Stimulated activated naive B cell treated with anti-CD40 and anti-IgM and Interleukin-4, amounts not matched to agents 10 μg/mL and 1 μg/mL and 100 μg/mL, for 72 hours (primary cell): ENCODE measurements around the gene IPO8.

Experiments used
- ATAC-seq, 2 donors: fragments of 150-1000 bp; cut with Tn5 transposase; replicated peaks; 2 replicates each; pipeline ENCODE4 v1.10.0; 2021; ENCODE audit warnings: moderate library complexity in 1 of 2
- DNase-seq: peaks from one replicate; pipeline ENCODE4 v3.0.0; 2021
- H3K27ac Mint-ChIP-seq: one replicate; pipeline ENCODE4 v1.8.0; 2022; ENCODE audit warnings: mild to moderate bottlenecking, mixed read lengths
- H3K27me3 Mint-ChIP-seq, 2 donors: one replicate each; pipeline ENCODE4 v1.8.0; 2022; ENCODE audit warnings: mixed read lengths in 2 of 2
- H3K36me3 Mint-ChIP-seq, 2 donors: one replicate each; pipeline ENCODE4 v1.8.0; 2022; ENCODE audit warnings: mixed read lengths in 2 of 2, mild to moderate bottlenecking in 1 of 2
- H3K4me1 Mint-ChIP-seq, 2 donors: one replicate each; pipeline ENCODE4 v1.8.0; 2022; ENCODE audit warnings: mixed read lengths in 2 of 2, mild to moderate bottlenecking in 1 of 2
- H3K4me3 Mint-ChIP-seq, 2 donors: one replicate each; pipeline ENCODE4 v1.8.0; 2022; ENCODE audit warnings: mild to moderate bottlenecking in 2 of 2, mixed read lengths in 2 of 2, moderate library complexity in 1 of 2
- H3K9me3 Mint-ChIP-seq, 2 donors: one replicate each; pipeline ENCODE4 v1.8.0; 2022; ENCODE audit warnings: mixed read lengths in 2 of 2, mild to moderate bottlenecking in 1 of 2

Gene IPO8

DNA sequence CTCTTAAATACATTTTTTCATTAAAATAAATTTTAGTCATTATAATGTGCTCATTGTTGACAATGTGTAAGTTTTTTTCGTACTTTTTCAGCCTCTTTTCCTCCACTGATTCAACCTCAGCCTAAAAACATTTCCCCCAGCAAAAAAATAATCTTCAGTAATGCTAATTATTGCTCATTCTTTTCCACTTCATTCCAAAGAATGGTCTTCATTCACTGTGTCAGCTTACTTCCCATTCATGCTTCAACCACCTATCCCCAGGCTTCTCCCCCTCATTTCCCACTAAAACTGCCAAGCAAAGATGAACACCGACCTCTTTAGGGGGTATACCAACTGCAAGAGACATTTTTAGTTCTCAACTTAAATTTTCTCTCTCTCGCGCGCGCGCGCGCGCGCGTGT is 2.7 kb upstream of the IPO8 start:
- Mint-ChIP-seq H3K27ac (no peak overlapping the region), H3K27me3 (peaks cover 0 to 5% of the 10 kb centered on the region in 2 donors), H3K9me3 (no peaks in the 10 kb centered on the region), H3K4me1 (peaks cover 8 to 23% of the 10 kb centered on the region in 2 donors), H3K4me3 (no peak overlapping the region), H3K36me3 (peaks cover 0 to 3% of the 10 kb centered on the region in 2 donors)
- no peak for DNase-seq
- no peak for ATAC-seq

- Mint-ChIP-seq H3K27me3 (peaks cover 0 to 5% of the 10 kb centered on the region in 2 donors), H3K36me3 (peaks cover 0 to 3% of the 10 kb centered on the region in 2 donors), H3K27ac (no peak overlapping the region), H3K4me1 (peaks cover 11 to 29% of the 10 kb centered on the region in 2 donors), H3K9me3 (no peaks in the 10 kb centered on the region), H3K4me3 (no peak overlapping the region)
- DNase-seq (no peak), ATAC-seq (no peak)
These were observed 1.3 kb upstream of the IPO8 start for GRCh38 chr12:30696943-30697342.

DNA sequence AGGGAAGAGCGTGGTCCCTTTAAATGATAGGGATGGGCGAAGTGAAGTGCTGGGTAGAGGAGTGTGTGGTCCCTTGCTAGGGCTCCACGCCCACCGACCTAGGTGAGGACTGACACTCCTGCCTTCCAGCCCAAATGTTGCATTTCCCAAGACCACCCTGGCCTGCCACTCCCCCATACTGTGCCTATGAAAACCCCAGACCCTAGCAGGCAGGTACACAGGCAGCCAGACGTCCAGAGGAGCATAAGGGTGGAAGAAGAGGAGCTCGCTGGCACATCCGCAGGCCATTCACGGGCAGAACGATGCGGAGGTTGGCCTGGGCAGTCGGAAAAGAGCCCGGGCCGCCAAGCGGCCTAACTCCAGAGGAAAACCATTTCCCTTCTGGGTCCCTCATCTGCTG is 817 bp upstream of the IPO8 start:
- Mint-ChIP-seq H3K9me3 (no peaks in the 10 kb centered on the region), H3K4me1 (peaks cover 11 to 29% of the 10 kb centered on the region in 2 donors), H3K27ac (peak overlapping the region; percentile 98), H3K36me3 (peaks cover 0 to 3% of the 10 kb centered on the region in 2 donors), H3K4me3 (peak overlapping the region; percentile 91 to 96), H3K27me3 (peaks cover 0 to 5% of the 10 kb centered on the region in 2 donors)
- ATAC-seq (no peak), DNase-seq (no peak)

GRCh38 chr12:30696103-30696408 is 387 bp upstream of the IPO8 start:
- Mint-ChIP-seq H3K27ac (peak overlapping the region; percentile 98), H3K4me3 (peak overlapping the region; percentile 91 to 96), H3K27me3 (peaks cover 0 to 5% of the 10 kb centered on the region in 2 donors), H3K4me1 (peaks cover 15 to 33% of the 10 kb centered on the region in 2 donors), H3K9me3 (no peaks in the 10 kb centered on the region), H3K36me3 (peaks cover 0 to 3% of the 10 kb centered on the region in 2 donors)
- DNase-seq (no peak), ATAC-seq (peak; percentile 47 to 50)

DNA sequence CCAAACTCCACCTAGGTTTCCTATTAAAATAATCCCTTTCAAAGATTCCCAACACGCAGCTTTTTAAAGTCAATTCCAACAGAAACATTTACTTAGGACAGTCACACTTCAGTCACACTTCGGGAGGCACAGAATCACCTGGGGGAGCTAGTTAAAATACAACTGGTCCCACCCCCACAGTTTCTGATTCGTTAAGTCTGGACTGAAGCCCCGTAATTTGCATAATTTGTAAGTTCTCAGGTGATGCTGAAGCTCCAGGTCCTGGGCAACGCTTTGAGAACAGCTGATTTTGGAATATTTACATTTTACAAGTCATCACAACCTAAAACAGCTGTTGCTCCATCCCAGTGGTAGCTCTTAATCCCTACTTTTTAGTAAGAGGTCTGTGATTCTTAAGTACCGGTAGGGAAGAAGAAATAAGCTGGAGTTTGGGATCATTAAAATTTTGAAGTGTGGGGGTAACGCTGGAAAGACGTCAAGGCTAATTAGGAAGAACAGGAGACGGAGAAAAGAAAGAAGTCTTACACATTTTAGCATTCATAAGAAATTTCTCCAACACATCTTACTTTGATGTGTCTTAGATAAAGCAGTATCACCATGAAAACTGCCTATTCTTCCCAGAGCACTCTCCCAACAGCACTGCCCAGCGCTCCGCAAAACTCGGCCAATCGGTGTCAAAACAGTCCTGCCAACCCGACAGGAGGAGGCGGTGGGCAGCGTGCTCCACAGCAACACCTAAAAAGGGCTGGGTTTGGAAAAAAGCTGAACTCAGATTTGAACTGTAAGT is 1.1 kb downstream of the IPO8 start:
- Mint-ChIP-seq H3K27ac (peak overlapping the region; percentile 92), H3K4me1 (peaks cover 18 to 42% of the 10 kb centered on the region in 2 donors), H3K27me3 (peaks cover 0 to 5% of the 10 kb centered on the region in 2 donors), H3K4me3 (peak overlapping the region; percentile 91 to 96), H3K36me3 (peaks cover 0 to 3% of the 10 kb centered on the region in 2 donors), H3K9me3 (no peaks in the 10 kb centered on the region)
- ATAC-seq (peak; percentile 22 to 33), DNase-seq (no peak)

- no peak overlapping the region for H3K27ac Mint-ChIP-seq
- H3K36me3 Mint-ChIP-seq = peaks cover 0 to 2% of the 10 kb centered on the region in 2 donors
- no peaks in the 10 kb centered on the region for H3K9me3 Mint-ChIP-seq
- H3K4me3 Mint-ChIP-seq = no peak overlapping the region
- ATAC-seq (no peak), DNase-seq (no peak)
- no peaks in the 10 kb centered on the region for H3K27me3 Mint-ChIP-seq
- peaks cover 18 to 48% of the 10 kb centered on the region in 2 donors for H3K4me1 Mint-ChIP-seq
These were observed 3.2 kb downstream of the IPO8 start for GRCh38 chr12:30692470-30692869.

DNA sequence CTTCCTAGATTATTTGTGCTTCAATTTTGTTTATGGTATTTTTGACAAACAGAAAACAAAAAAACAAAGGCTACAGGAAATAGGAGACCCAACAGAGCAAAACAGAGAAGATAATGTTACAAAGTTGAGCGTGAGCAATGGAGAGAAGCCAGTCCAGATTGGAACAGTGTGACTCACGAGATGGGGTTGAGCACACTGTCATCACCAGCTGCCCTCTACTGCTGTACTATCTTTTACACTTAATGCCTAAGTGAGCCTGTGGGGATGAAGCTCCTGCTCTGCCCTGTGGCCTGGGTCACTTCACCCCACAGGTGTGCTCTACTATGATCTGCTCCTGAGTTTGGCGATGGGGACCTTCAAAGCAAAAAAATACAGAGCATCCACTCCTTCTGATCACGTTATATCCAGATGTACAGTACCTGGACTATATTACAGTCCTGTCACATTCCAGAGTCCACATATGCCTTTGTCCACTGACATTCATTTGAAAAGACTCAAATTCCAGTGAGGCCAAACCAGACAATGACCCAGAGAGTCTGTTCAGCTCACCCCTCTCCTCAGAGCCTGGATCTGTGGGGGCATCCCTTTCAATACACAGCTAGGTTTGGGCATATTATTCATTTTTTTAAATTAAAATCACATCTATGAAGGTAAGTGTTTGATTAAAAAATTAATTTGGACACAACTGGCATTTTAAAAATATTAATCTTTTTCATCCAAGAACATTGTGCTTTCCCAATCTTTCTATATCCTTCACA is 4.4 kb downstream of the IPO8 start:
- Mint-ChIP-seq H3K27me3 (no peaks in the 10 kb centered on the region), H3K4me1 (peaks cover 17 to 45% of the 10 kb centered on the region in 2 donors), H3K27ac (peak overlapping the region; percentile 40), H3K9me3 (no peaks in the 10 kb centered on the region), H3K36me3 (peaks cover 0 to 2% of the 10 kb centered on the region in 2 donors), H3K4me3 (no peak overlapping the region)
- no peak for DNase-seq
- ATAC-seq = no peak

GRCh38 chr12:30687265-30687986 is 8.2 kb downstream of the IPO8 start:
- H3K4me1 Mint-ChIP-seq = peaks cover 12 to 29% of the 10 kb centered on the region in 2 donors
- ATAC-seq = no peak
- no peak for DNase-seq
- no peak overlapping the region for H3K27ac Mint-ChIP-seq
- peaks cover 8 to 14% of the 10 kb centered on the region in 2 donors for H3K36me3 Mint-ChIP-seq
- H3K27me3 Mint-ChIP-seq = no peaks in the 10 kb centered on the region
- H3K9me3 Mint-ChIP-seq = no peaks in the 10 kb centered on the region
- no peak overlapping the region for H3K4me3 Mint-ChIP-seq

DNA sequence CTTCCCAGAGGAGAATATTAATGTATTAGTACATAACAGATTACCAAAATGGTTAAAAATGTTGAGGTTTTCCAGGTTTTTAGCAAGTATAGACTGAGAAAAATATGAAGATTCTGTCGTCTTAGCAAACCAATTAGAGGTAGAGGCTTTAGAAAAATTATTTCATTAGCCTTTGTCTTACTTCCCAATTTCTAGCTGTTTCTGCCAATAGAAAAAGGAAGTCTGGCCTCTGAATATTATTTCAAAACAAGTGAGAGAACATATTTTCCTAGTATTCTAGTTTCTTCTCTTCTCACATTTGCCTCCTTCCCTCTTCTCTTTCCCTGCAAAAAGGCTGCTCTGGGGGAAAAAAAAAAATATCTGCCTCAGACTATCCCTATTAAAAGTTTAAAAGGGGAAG is 16.4 kb downstream of the IPO8 start:
- Mint-ChIP-seq H3K4me3 (no peak overlapping the region), H3K36me3 (peaks cover 13 to 28% of the 10 kb centered on the region in 2 donors), H3K27me3 (no peaks in the 10 kb centered on the region), H3K9me3 (no peaks in the 10 kb centered on the region), H3K27ac (no peak overlapping the region), H3K4me1 (peaks cover 2 to 3% of the 10 kb centered on the region in 2 donors)
- ATAC-seq (no peak), DNase-seq (no peak)

DNA sequence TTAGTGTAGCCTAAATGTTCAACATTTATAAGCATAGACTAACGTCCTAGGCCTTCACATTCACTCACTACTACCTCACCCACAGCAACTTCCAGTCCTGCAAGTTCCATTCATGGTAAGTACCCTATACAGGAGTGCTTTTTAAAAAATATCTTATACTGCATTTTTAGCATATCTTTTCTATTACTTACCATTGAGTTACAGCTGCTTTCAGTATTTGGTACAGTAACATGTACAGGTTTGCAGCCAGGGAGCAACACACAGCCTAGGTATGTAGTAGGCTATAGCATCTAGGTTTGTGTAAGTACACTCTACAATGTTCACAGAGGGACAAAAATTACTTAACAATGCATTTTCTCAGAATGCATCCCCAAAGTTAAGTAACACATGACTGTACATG is 17.4 kb downstream of the IPO8 start:
- H3K4me1 Mint-ChIP-seq = no peaks in the 10 kb centered on the region
- no peaks in the 10 kb centered on the region for H3K9me3 Mint-ChIP-seq
- no peaks in the 10 kb centered on the region for H3K27me3 Mint-ChIP-seq
- no peak overlapping the region for H3K4me3 Mint-ChIP-seq
- no peak overlapping the region for H3K27ac Mint-ChIP-seq
- ATAC-seq = no peak
- H3K36me3 Mint-ChIP-seq = peaks cover 9 to 19% of the 10 kb centered on the region in 2 donors
- DNase-seq = no peak

DNA sequence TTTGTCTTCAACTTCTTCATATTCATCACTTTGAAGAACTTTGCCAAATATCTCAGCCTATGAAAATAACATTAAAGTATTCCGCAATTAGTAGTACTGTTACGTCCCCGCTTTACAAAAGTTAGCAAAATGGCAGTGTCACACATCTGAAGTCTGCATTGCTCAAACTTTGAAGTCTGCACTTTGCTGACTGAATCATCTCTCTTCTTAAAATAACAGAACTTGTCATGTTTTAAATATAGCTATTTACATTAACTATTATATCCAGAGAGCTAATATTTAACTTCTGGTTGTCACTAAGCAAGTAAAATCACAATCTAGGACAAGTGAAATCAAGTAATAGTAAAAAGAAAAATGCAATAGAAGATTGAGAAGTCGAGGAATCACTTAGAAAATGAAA is 34.5 kb downstream of the IPO8 start:
- Mint-ChIP-seq H3K27me3 (no peaks in the 10 kb centered on the region), H3K9me3 (no peaks in the 10 kb centered on the region), H3K4me3 (no peak overlapping the region), H3K36me3 (peaks cover 18 to 36% of the 10 kb centered on the region in 2 donors), H3K27ac (no peak overlapping the region), H3K4me1 (no peaks in the 10 kb centered on the region)
- ATAC-seq = no peak
- DNase-seq = no peak

- DNase-seq = no peak
- H3K27ac Mint-ChIP-seq = no peak overlapping the region
- ATAC-seq = no peak
- H3K4me1 Mint-ChIP-seq = peaks cover 4 to 8% of the 10 kb centered on the region in 2 donors
- peaks cover 9 to 31% of the 10 kb centered on the region in 2 donors for H3K36me3 Mint-ChIP-seq
- H3K27me3 Mint-ChIP-seq = no peaks in the 10 kb centered on the region
- H3K9me3 Mint-ChIP-seq = no peaks in the 10 kb centered on the region
- no peak overlapping the region for H3K4me3 Mint-ChIP-seq
These were observed 43.5 kb downstream of the IPO8 start for GRCh38 chr12:30652034-30652696.

GRCh38 chr12:30646821-30647220 is 48.8 kb downstream of the IPO8 start:
- H3K27me3 Mint-ChIP-seq = no peaks in the 10 kb centered on the region
- DNase-seq (no peak), ATAC-seq (no peak)
- no peaks in the 10 kb centered on the region for H3K9me3 Mint-ChIP-seq
- peaks cover 20 to 42% of the 10 kb centered on the region in 2 donors for H3K36me3 Mint-ChIP-seq
- no peak overlapping the region for H3K4me3 Mint-ChIP-seq
- H3K27ac Mint-ChIP-seq = no peak overlapping the region
- H3K4me1 Mint-ChIP-seq = no peaks in the 10 kb centered on the region

DNA sequence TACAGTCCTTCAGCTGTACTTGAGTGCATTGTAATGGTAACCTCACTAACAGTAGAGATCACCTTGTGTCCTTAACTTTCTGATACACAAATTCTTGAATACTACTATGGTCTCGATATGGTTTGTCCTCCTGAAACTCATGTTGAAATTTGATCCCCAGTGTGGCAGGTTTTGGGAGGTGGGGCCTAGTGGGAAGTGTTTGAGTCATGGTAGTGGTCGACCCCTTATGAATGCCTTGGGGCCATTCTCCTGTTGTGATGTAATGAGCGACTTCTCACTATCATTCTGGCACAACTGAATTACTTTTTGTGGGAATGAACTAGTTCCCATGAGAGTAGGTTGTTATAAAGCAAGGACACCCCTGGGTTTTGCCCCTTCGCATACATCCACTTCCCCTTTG is 52.3 kb downstream of the IPO8 start:
- no peaks in the 10 kb centered on the region for H3K27me3 Mint-ChIP-seq
- H3K27ac Mint-ChIP-seq = no peak overlapping the region
- no peak overlapping the region for H3K4me3 Mint-ChIP-seq
- DNase-seq (no peak), ATAC-seq (no peak)
- no peaks in the 10 kb centered on the region for H3K4me1 Mint-ChIP-seq
- peaks cover 32 to 57% of the 10 kb centered on the region in 2 donors for H3K36me3 Mint-ChIP-seq
- no peaks in the 10 kb centered on the region for H3K9me3 Mint-ChIP-seq
